ENCODE results near the gene PRIMPOL. TPM values are rescaled to one million over a fixed set of nuclear protein-coding genes. Genes with fewer than 3 reads are reported as not detected.

Gene PRIMPOL
- total RNA-seq, 2 experiments from 2014 or later = 17.9 to 18.1 TPM

- Mint-ChIP-seq H3K4me1 (ENCODE audit: low read depth) (peaks cover under 1% of the 10 kb centered on the region), H3K27me3 (ENCODE audit: low read depth) (no peaks in the 10 kb centered on the region), H3K9me3 (no peaks in the 10 kb centered on the region), H3K36me3 (ENCODE audit: low read depth) (peaks cover 14% of the 10 kb centered on the region), H3K4me3 (no peak overlapping the region), H3K27ac (no peak overlapping the region)
- DNase-seq = no peak
- CTCF ChIA-PET = no interaction called here
- intact Hi-C loops (cut with micrococcal nuclease) = no loop called here
Measured at GRCh38 chr4:184674011-184674410, 24.5 kb downstream of the PRIMPOL start.

- H3K9me3 Mint-ChIP-seq = no peaks in the 10 kb centered on the region
- H3K4me1 Mint-ChIP-seq (ENCODE audit: low read depth) = no peaks in the 10 kb centered on the region
- H3K36me3 Mint-ChIP-seq (ENCODE audit: low read depth) = peaks cover 13% of the 10 kb centered on the region
- no peak for DNase-seq
- CTCF ChIA-PET = no interaction called here
- H3K4me3 Mint-ChIP-seq = no peak overlapping the region
- no peak overlapping the region for H3K27ac Mint-ChIP-seq
- H3K27me3 Mint-ChIP-seq (ENCODE audit: low read depth) = no peaks in the 10 kb centered on the region
- intact Hi-C loops (cut with micrococcal nuclease) = no loop called here
Measured at GRCh38 chr4:184675018-184675417, 25.5 kb downstream of the PRIMPOL start.

- no peak for DNase-seq
- no peak overlapping the region for H3K27ac Mint-ChIP-seq
- peaks cover 13% of the 10 kb centered on the region for H3K36me3 Mint-ChIP-seq (ENCODE audit: low read depth)
- no peaks in the 10 kb centered on the region for H3K27me3 Mint-ChIP-seq (ENCODE audit: low read depth)
- H3K9me3 Mint-ChIP-seq = no peaks in the 10 kb centered on the region
- CTCF ChIA-PET = no interaction called here
- no peak overlapping the region for H3K4me3 Mint-ChIP-seq
- H3K4me1 Mint-ChIP-seq (ENCODE audit: low read depth) = no peaks in the 10 kb centered on the region
- intact Hi-C loops (cut with micrococcal nuclease) = no loop called here
Measured at GRCh38 chr4:184675821-184676492, 26.4 kb downstream of the PRIMPOL start.

GRCh38 chr4:184680698-184681097 is 31.2 kb downstream of the PRIMPOL start:
- Mint-ChIP-seq H3K9me3 (no peaks in the 10 kb centered on the region), H3K4me1 (ENCODE audit: low read depth) (no peaks in the 10 kb centered on the region), H3K27me3 (ENCODE audit: low read depth) (no peaks in the 10 kb centered on the region), H3K4me3 (no peak overlapping the region), H3K27ac (no peak overlapping the region), H3K36me3 (ENCODE audit: low read depth) (peaks cover 2% of the 10 kb centered on the region)
- DNase-seq = no peak
- intact Hi-C loops (cut with micrococcal nuclease) = no loop called here
- CTCF ChIA-PET = no interaction called here

GRCh38 chr4:184681916-184682315 is 32.4 kb downstream of the PRIMPOL start:
- H3K4me1 Mint-ChIP-seq (ENCODE audit: low read depth) = no peaks in the 10 kb centered on the region
- intact Hi-C loops (cut with micrococcal nuclease) = no loop called here
- H3K36me3 Mint-ChIP-seq (ENCODE audit: low read depth) = peaks cover 2% of the 10 kb centered on the region
- CTCF ChIA-PET = interaction anchor here (0.6 to 0.7 kb wide), 2 partner anchors 51 to 303 kb away, joined by 3 read pairs; no protein-coding TSS in a partner anchor
- no peak overlapping the region for H3K27ac Mint-ChIP-seq
- no peak for DNase-seq
- H3K27me3 Mint-ChIP-seq (ENCODE audit: low read depth) = no peaks in the 10 kb centered on the region
- no peaks in the 10 kb centered on the region for H3K9me3 Mint-ChIP-seq
- no peak overlapping the region for H3K4me3 Mint-ChIP-seq

GRCh38 chr4:184684491-184685189 is 35.1 kb downstream of the PRIMPOL start:
- H3K4me3 Mint-ChIP-seq = no peak overlapping the region
- H3K36me3 Mint-ChIP-seq (ENCODE audit: low read depth) = peaks cover 7% of the 10 kb centered on the region
- H3K27me3 Mint-ChIP-seq (ENCODE audit: low read depth) = no peaks in the 10 kb centered on the region
- intact Hi-C loops (cut with micrococcal nuclease) = no loop called here
- no peaks in the 10 kb centered on the region for H3K9me3 Mint-ChIP-seq
- CTCF ChIA-PET = interaction anchor here (0.6 kb wide), 1 partner anchor 27 kb away, joined by 3 read pairs; no protein-coding TSS in a partner anchor
- H3K27ac Mint-ChIP-seq = no peak overlapping the region
- DNase-seq = no peak
- peaks cover 6% of the 10 kb centered on the region for H3K4me1 Mint-ChIP-seq (ENCODE audit: low read depth)

- Mint-ChIP-seq H3K27me3 (ENCODE audit: low read depth) (no peaks in the 10 kb centered on the region), H3K4me1 (ENCODE audit: low read depth) (peaks cover 13% of the 10 kb centered on the region), H3K9me3 (no peaks in the 10 kb centered on the region), H3K36me3 (ENCODE audit: low read depth) (peaks cover 12% of the 10 kb centered on the region), H3K27ac (no peak overlapping the region), H3K4me3 (no peak overlapping the region)
- DNase-seq = no peak
- intact Hi-C loops (cut with micrococcal nuclease) = no loop called here
- CTCF ChIA-PET = interaction anchor here (0.8 kb wide), 1 partner anchor 470 kb away, joined by 3 read pairs; no protein-coding TSS in a partner anchor
Measured at GRCh38 chr4:184688005-184688404, 38.5 kb downstream of the PRIMPOL start.

- CTCF ChIA-PET = interaction anchor here (0.6 to 0.8 kb wide), 2 partner anchors 457 to 470 kb away, joined by 3 to 5 read pairs; no protein-coding TSS in a partner anchor
Measured at GRCh38 chr4:184688447-184688846, 38.9 kb downstream of the PRIMPOL start.

GRCh38 chr4:184689681-184690080 is 40.1 kb downstream of the PRIMPOL start:
- H3K27ac Mint-ChIP-seq = no peak overlapping the region
- peaks cover 16% of the 10 kb centered on the region for H3K36me3 Mint-ChIP-seq (ENCODE audit: low read depth)
- intact Hi-C loops (cut with micrococcal nuclease) = no loop called here
- peaks cover 13% of the 10 kb centered on the region for H3K4me1 Mint-ChIP-seq (ENCODE audit: low read depth)
- no peaks in the 10 kb centered on the region for H3K27me3 Mint-ChIP-seq (ENCODE audit: low read depth)
- no peaks in the 10 kb centered on the region for H3K9me3 Mint-ChIP-seq
- H3K4me3 Mint-ChIP-seq = no peak overlapping the region
- CTCF ChIA-PET = no interaction called here
- DNase-seq = no peak

More at GRCh38 chr4:184688447-184688846, 38.9 kb downstream of the PRIMPOL start:
- Mint-ChIP-seq H3K4me1 (ENCODE audit: low read depth) (peaks cover 13% of the 10 kb centered on the region), H3K36me3 (ENCODE audit: low read depth) (peaks cover 13% of the 10 kb centered on the region), H3K9me3 (no peaks in the 10 kb centered on the region), H3K4me3 (no peak overlapping the region), H3K27me3 (ENCODE audit: low read depth) (no peaks in the 10 kb centered on the region), H3K27ac (no peak overlapping the region)
- intact Hi-C loops (cut with micrococcal nuclease) = no loop called here
- peak; percentile 67 for DNase-seq

- H3K27me3 Mint-ChIP-seq (ENCODE audit: low read depth) = no peaks in the 10 kb centered on the region
- no peak overlapping the region for H3K27ac Mint-ChIP-seq
- peaks cover 32% of the 10 kb centered on the region for H3K36me3 Mint-ChIP-seq (ENCODE audit: low read depth)
- CTCF ChIA-PET = interaction anchor here (0.6 kb wide), 1 partner anchor 482 kb away, joined by 3 read pairs; no protein-coding TSS in a partner anchor
- intact Hi-C loops (cut with micrococcal nuclease) = no loop called here
- no peaks in the 10 kb centered on the region for H3K9me3 Mint-ChIP-seq
- H3K4me1 Mint-ChIP-seq (ENCODE audit: low read depth) = peaks cover 13% of the 10 kb centered on the region
- H3K4me3 Mint-ChIP-seq = no peak overlapping the region
- DNase-seq = no peak
Measured at GRCh38 chr4:184693056-184693455, 43.5 kb downstream of the PRIMPOL start.

GRCh38 chr4:184694412-184694956 is 44.9 kb downstream of the PRIMPOL start:
- Mint-ChIP-seq H3K27ac (no peak overlapping the region), H3K9me3 (no peaks in the 10 kb centered on the region), H3K4me1 (ENCODE audit: low read depth) (peaks cover 7% of the 10 kb centered on the region), H3K36me3 (ENCODE audit: low read depth) (peaks cover 29% of the 10 kb centered on the region), H3K4me3 (no peak overlapping the region), H3K27me3 (ENCODE audit: low read depth) (no peaks in the 10 kb centered on the region)
- no peak for DNase-seq
- intact Hi-C loops (cut with micrococcal nuclease) = no loop called here
- CTCF ChIA-PET = no interaction called here

GRCh38 chr4:184695178-184695896 is 45.8 kb downstream of the PRIMPOL start:
- Mint-ChIP-seq H3K9me3 (no peaks in the 10 kb centered on the region), H3K27me3 (ENCODE audit: low read depth) (no peaks in the 10 kb centered on the region), H3K4me1 (ENCODE audit: low read depth) (peaks cover 7% of the 10 kb centered on the region), H3K36me3 (ENCODE audit: low read depth) (peaks cover 29% of the 10 kb centered on the region), H3K27ac (no peak overlapping the region), H3K4me3 (no peak overlapping the region)
- no peak for DNase-seq
- intact Hi-C loops (cut with micrococcal nuclease) = no loop called here
- CTCF ChIA-PET = interaction anchor here (1.0 kb wide), 1 partner anchor 20 kb away, joined by 3 read pairs; no protein-coding TSS in a partner anchor
